K562 (cell line): Measurements from ENCODE around the gene CIAO1. TPM values are rescaled to one million over a fixed set of nuclear protein-coding genes. Genes with fewer than 3 reads are reported as not detected.

ENCODE experiments used
- ATAC-seq: fragments of 200-7000 bp; cut with Tn5 transposase; 3 replicates; pipeline ENCODE4 v1.9.1; 2020; ENCODE audit warnings: moderate library complexity
- BruUV-seq: library from RNA; stranded (reverse); fragments of 400-500 nt; replicated peaks from 2 replicates; lab custom pipeline; 2021; lab: Mats Ljungman, UMichigan
- CTCF ChIA-PET: fragments of 300-600 bp; formaldehyde crosslinking; extraction: SDS; loops from one replicate; lab custom pipeline; 2021; ENCODE audit warnings: low intra/inter-chr PET ratio; lab: Yijun Ruan, JAX
- POLR2A ChIA-PET: fragments of 300-600, 350-650 bp; sonication (Branson Sonifier 250); formaldehyde crosslinking; extraction: SDS; loops from one replicate; lab custom pipeline; 2021; ENCODE audit warnings: antibody characterized with exemption, inconsistent platforms; lab: Yijun Ruan, JAX
- DNase-seq, 4 experiments: peaks; one replicate each; pipeline versions ENCODE4 v3.0.0 to v3.0.0-alpha.2; 2011 to 2018; ENCODE audit warnings: low spot score in 3 of 4, mixed read lengths in 3 of 4; ENCODE audit errors: extremely low read depth in 1 of 4
- FAIRE-seq: peaks from 2 replicates; lab custom pipeline; 2011; peaks lifted over from hg19 to GRCh38; lab: Jason Lieb, UNC
- H2AFZ ChIP-seq: 2 replicates; pipeline ENCODE4 v1.6.0; 2011; ENCODE audit warnings: low read depth, low read length, control low read depth, inconsistent platforms
- H3K27ac ChIP-seq: fragments of 200-600 bp; 3 replicates; pipeline ENCODE4 v1.8.0; 2011; ENCODE audit warnings: low read depth, mild to moderate bottlenecking, control low read depth, inconsistent platforms, low read length, moderate library complexity, mixed read lengths; ENCODE audit errors: extremely low read depth
- H3K27me3 ChIP-seq, 2 experiments: fragments of 300-600 bp in 1 of 2; 2 replicates in 1 of 2; 3 replicates in 1 of 2; pipeline versions ENCODE4 v1.6.0 to v1.8.0; 2011; ENCODE audit warnings: inconsistent platforms in 2 of 2, low read length in 2 of 2, mild to moderate bottlenecking in 1 of 2, mixed read lengths in 1 of 2, moderate library complexity in 1 of 2; ENCODE audit not compliant: control insufficient read depth in 2 of 2, insufficient read depth in 2 of 2
- H3K36me3 ChIP-seq: fragments of 300-600 bp; 3 replicates; pipeline ENCODE4 v1.8.0; 2011; ENCODE audit warnings: mild to moderate bottlenecking, low read length, inconsistent platforms; ENCODE audit not compliant: control insufficient read depth, insufficient read depth
- H3K4me1 ChIP-seq, 2 experiments: fragments of 200-600 bp in 1 of 2; replicated peaks in 1 of 2; 2 replicates in 1 of 2; 3 replicates in 1 of 2; pipeline versions ENCODE4 v1.5.1 to v1.8.0; 2011; ENCODE audit warnings: inconsistent platforms in 2 of 2, low read length in 2 of 2, mild to moderate bottlenecking in 1 of 2, mixed read lengths in 1 of 2, moderate library complexity in 1 of 2; ENCODE audit not compliant: control insufficient read depth in 2 of 2, insufficient read depth in 2 of 2
- H3K4me2 ChIP-seq: 2 replicates; pipeline ENCODE4 v1.6.1; 2011; ENCODE audit warnings: low read length, control low read depth, inconsistent platforms, mixed read lengths; ENCODE audit not compliant: insufficient read depth
- H3K4me3 ChIP-seq: fragments of 200-600 bp; sonication (generic), shearing (Covaris generic); 2 replicates; pipeline ENCODE4 v1.5.1; 2016; ENCODE audit warnings: control low read depth, inconsistent platforms
- H3K79me2 ChIP-seq: fragments of 200-600 bp; 3 replicates; pipeline ENCODE4 v1.8.0; 2011; ENCODE audit warnings: low read length, inconsistent platforms; ENCODE audit not compliant: control insufficient read depth, insufficient read depth
- H3K9ac ChIP-seq, 2 experiments: 2 replicates each; pipeline versions ENCODE4 v1.6.0 to v1.6.1; 2011; ENCODE audit warnings: low read depth in 2 of 2, low read length in 2 of 2, control low read depth in 1 of 2, inconsistent platforms in 1 of 2, mild to moderate bottlenecking in 1 of 2, mixed read lengths in 1 of 2; ENCODE audit not compliant: insufficient read depth in 1 of 2
- H3K9me1 ChIP-seq: one replicate; pipeline ENCODE4 v1.6.0; 2011; ENCODE audit warnings: inconsistent platforms, mild to moderate bottlenecking, low read length, moderate library complexity; ENCODE audit not compliant: control insufficient read depth, insufficient read depth
- H3K9me3 ChIP-seq: replicated peaks from 2 replicates; pipeline ENCODE4 v1.5.1; 2011; ENCODE audit warnings: low read depth, low read length, inconsistent platforms; ENCODE audit not compliant: control insufficient read depth, insufficient read depth
- H4K20me1 ChIP-seq: replicated peaks from 2 replicates; pipeline ENCODE4 v1.6.1; 2011; ENCODE audit warnings: low read length, inconsistent platforms, mixed read lengths; ENCODE audit not compliant: control insufficient read depth, insufficient read depth
- PCBP1 ChIP-seq: fragments of 200-400 bp; formaldehyde crosslinking; IDR thresholded peaks from 2 replicates; pipeline ENCODE4 v1.6.1; 2018; ENCODE audit warnings: mild to moderate bottlenecking, low read depth, low read length; ENCODE audit not compliant: poor library complexity, severe bottlenecking
- PHF21A ChIP-seq: fragments of 450-650 bp; IDR thresholded peaks from 2 replicates; pipeline ENCODE4 v1.6.1; 2017; ENCODE audit warnings: low read depth, borderline replicate concordance
- ZBTB9 ChIP-seq: fragments of 450-650 bp; formaldehyde crosslinking; IDR thresholded peaks from 2 replicates; pipeline ENCODE4 v1.4.0; 2020; ENCODE audit warnings: mild to moderate bottlenecking, moderate library complexity
- ZFP30 ChIP-seq: fragments of 250-450 bp; sonication (Bioruptor Pico); IDR thresholded peaks from 2 replicates; pipeline ENCODE4 v1.8.0; 2022; ENCODE audit warnings: moderate library complexity, mild to moderate bottlenecking, inconsistent platforms, borderline replicate concordance
- ZNF354B ChIP-seq: fragments of 250-450 bp; sonication (Bioruptor Pico); IDR thresholded peaks from 2 replicates; pipeline ENCODE4 v1.4.0; 2020
- ZNF512 ChIP-seq: IDR thresholded peaks from 2 replicates; pipeline ENCODE4 v1.6.1; 2016; ENCODE audit warnings: missing genetic modification characterization, missing compliant biosample characterization
- ZNF707 ChIP-seq: fragments of 250-450 bp; sonication (Bioruptor Pico); conservative IDR thresholded peaks from 2 replicates; pipeline ENCODE4 v1.8.0; 2022; ENCODE audit warnings: inconsistent platforms, mild to moderate bottlenecking, moderate library complexity
- WGBS: fragments of 100-300 bp; shearing (Covaris generic); methylation state at CpG from one replicate; pipeline ENCODE4 v1.1.6; 2016; ENCODE audit warnings: low coverage, mixed read lengths; ENCODE audit not compliant: insufficient coverage; ENCODE audit errors: missing lambda C conversion rate; 5-methylcytosine and 5-hydroxymethylcytosine counted together
- in situ Hi-C: fragments of 300-500 bp; cut with MboI; formaldehyde crosslinking; loops from 4 replicates; pipeline ENCODE4 v1.15.0; 2018; ENCODE audit warnings: inconsistent platforms, mixed read lengths
- intact Hi-C: fragments of 100-400 bp; cut with micrococcal nuclease; formaldehyde crosslinking; loops from 2 replicates; pipeline ENCODE4 v1.14.2; 2022
- polyA plus RNA-seq, 8 experiments: library from polyadenylated mRNA; depleted of rRNA in 4 of 8; stranded (reverse) in 5 of 8; unstranded in 3 of 8; fragments of >200 nt; fragmentation: Nextera tagmentation in 2 of 8; fragmentation: Illumina TruSeq in 1 of 8; extraction: Ambion mirVana in 2 of 8; extraction: Trizol in 1 of 8; gene quantifications; 2 replicates each; pipeline versions ENCODE4 v1.2.1 to v1.2.3, GENCODE V29; 2011 to 2014; ENCODE audit warnings: inconsistent platforms in 1 of 8, missing spikeins in 1 of 8
- total RNA-seq, 7 experiments: library from RNA; depleted of rRNA in 6 of 7; stranded (reverse); fragments of >200 nt in 6 of 7; fragmentation: Illumina TruSeq in 2 of 7; extraction: Trizol in 2 of 7; gene quantifications; 2 replicates each; pipeline versions ENCODE4 v1.2.1 to v1.2.3, GENCODE V29; 2011 to 2021; ENCODE audit warnings: low replicate concordance in 1 of 7

CIAO1 gene
- total and polyA plus RNA-seq, 9 of the 15 experiments (the other 6 are each of a cell fraction or from before 2014, with no cell fraction given): 11.4 to 156 (median 92.8) TPM

GRCh38 chr2:96304606-96305005 is 38.6 kb downstream of the CIAO1 start:
- peak overlapping the region; percentile 93 for H3K4me3 ChIP-seq
- peaks cover 50% of the 10 kb centered on the region for H3K36me3 ChIP-seq
- TF ChIP-seq ZNF512 (tag) (0 out of 2 replicates have a peak, but pooled peaks have one; percentile 0), ZFP30 (CRISPR knock-in tag) (no peak), PCBP1 (no peak), PHF21A (no peak), ZNF707 (CRISPR knock-in tag) (no peak), ZBTB9 (CRISPR knock-in tag) (no peak), ZNF354B (no peak)
- ChIA-PET CTCF (no interaction called here), POLR2A (interaction anchor here (0.6 to 2.9 kb wide), 8 partner anchors 8 to 328 kb away, joined by 3 to 15 read pairs (median 6); partner anchors contain the start of genes NCAPH and STARD7)
- no peaks in the 10 kb centered on the region for H3K27me3 ChIP-seq
- peak overlapping the region; percentile 99 for H3K4me2 ChIP-seq
- FAIRE-seq (no peak), ATAC-seq (no peak), DNase-seq (no peak)
- peaks cover 61% of the 10 kb centered on the region for H3K79me2 ChIP-seq
- in situ Hi-C loops (no loop called here), intact Hi-C loops (loop anchor here (1.0 to 10.0 kb wide), 3 partner anchors 16 to 200 kb away; partner anchors contain the start of genes NCAPH and NEURL3)
- WGBS: 17% methylated on average over 11 of the region's 11 CpGs
- TSS peak; percentile 59 for BruUV-seq
- no peaks in the 10 kb centered on the region for H3K9me1 ChIP-seq
- H3K27ac ChIP-seq: peak overlapping the region; percentile 91
- no peaks in the 10 kb centered on the region for H4K20me1 ChIP-seq
- no peaks in the 10 kb centered on the region for H3K9me3 ChIP-seq
- H3K9ac ChIP-seq: peak overlapping the region; percentile 87 to 98; a peak in 3 of 4 replicates
- peaks cover 13 to 14% of the 10 kb centered on the region in 2 experiments; a peak in 3 of 5 replicates for H3K4me1 ChIP-seq
- H2AFZ ChIP-seq: peak overlapping the region; percentile 92
